Stomach (tissue), 9 donors: ENCODE results near the gene OTOG. TPM values are rescaled to one million over a fixed set of nuclear protein-coding genes. Genes with fewer than 3 reads are reported as not detected.

Experiments
- DNase-seq, 2 donors: peaks; one replicate each; pipeline versions ENCODE4 v3.0.0 to v3.0.0-alpha.2; 2013 to 2019
- H3K27ac ChIP-seq, 5 donors: fragments of 200-600 bp in 4 of 5; sonication (generic) in 4 of 5; one replicate each; pipeline ENCODE4 v1.5.1; 2013 to 2019; ENCODE audit warnings: mild to moderate bottlenecking in 1 of 5, moderate library complexity in 1 of 5
- H3K27me3 ChIP-seq, 3 donors: fragments of 200-600 bp; sonication (generic); one replicate each; pipeline ENCODE4 v1.5.1; 2017 to 2019; ENCODE audit warnings: mixed run types in 1 of 3
- H3K36me3 ChIP-seq, 4 donors: fragments of 200-600 bp; sonication (generic); 1 replicate in 3 of 4; 2 replicates in 1 of 4; pipeline ENCODE4 v1.5.1; 2016 to 2019
- H3K4me1 ChIP-seq, 4 donors: fragments of 200-600 bp; sonication (generic); one replicate each; pipeline ENCODE4 v1.5.1; 2016 to 2019
- H3K4me3 ChIP-seq, 4 donors: fragments of 200-600 bp; sonication (generic) in 3 of 4; one replicate each; pipeline ENCODE4 v1.5.1; 2016 to 2019; ENCODE audit warnings: mild to moderate bottlenecking in 1 of 4
- H3K9me3 ChIP-seq, 4 donors: fragments of 200-600 bp; sonication (generic); one replicate each; pipeline ENCODE4 v1.5.1; 2016 to 2019
- CTCF ChIP-seq, 7 experiments: fragments of 450-650 bp in 4 of 7; fragments of 200-600 bp in 3 of 7; sonication (generic) in 3 of 7; IDR thresholded peaks; one replicate each; pipeline ENCODE4 v1.5.1; 2016 to 2019; ENCODE audit warnings: antibody characterized with exemption in 7 of 7, control low read depth in 2 of 7, mild to moderate bottlenecking in 1 of 7
- EP300 ChIP-seq: sonication (generic); formaldehyde crosslinking; IDR thresholded peaks from one replicate; pipeline ENCODE4 v1.6.1; 2017; ENCODE audit warnings: antibody characterized with exemption
- POLR2A ChIP-seq, 4 donors: fragments of 450-650 bp; IDR thresholded peaks; one replicate each; pipeline ENCODE4 v1.6.1; 2016; ENCODE audit warnings: antibody characterized with exemption in 4 of 4, control low read depth in 2 of 4, mild to moderate bottlenecking in 1 of 4, moderate library complexity in 1 of 4
- POLR2AphosphoS5 ChIP-seq, 3 donors: sonication (generic); formaldehyde crosslinking; IDR thresholded peaks; one replicate each; pipeline ENCODE4 v1.6.1; 2016; ENCODE audit warnings: antibody characterized with exemption in 3 of 3
- WGBS, 5 donors: extraction: QIAGEN DNeasy Blood & Tissue Kit in 3 of 5; methylation state at CpG; one replicate each; pipeline versions ENCODE4 v1.1.5 to v1.1.7; 2013 to 2018; 5-methylcytosine and 5-hydroxymethylcytosine counted together
- intact Hi-C: fragments of 100-400 bp; cut with DNase I; formaldehyde crosslinking; loops from one replicate; pipeline ENCODE4 v1.15.1; 2023; ENCODE audit warnings: low total_unique reads
- polyA plus RNA-seq, 3 donors: library from polyadenylated mRNA; stranded (reverse); fragments of 200-250 nt; gene quantifications; one replicate each; pipeline ENCODE4 v1.2.3, GENCODE V29; 2013
- total RNA-seq, 5 donors: library from RNA; depleted of rRNA; stranded (reverse); fragments of >200 nt; gene quantifications; one replicate each; pipeline versions ENCODE4 v1.1.0 to v1.2.3, GENCODE V29; 2014 to 2016
- donor health status: healthy with polysubstance abuse.
- donor health status: Bipolar disorder and iron deficiency.
- donor health status: healthy.

Gene OTOG
- total and polyA plus RNA-seq, 8 donors = not detected

- Histone ChIP-seq H3K36me3 (no peaks in the 10 kb centered on the region), H3K4me3 (peak overlapping the region; percentile 31 to 55 (median 45)), H3K4me1 (peaks cover 4 to 9% (median 8%) of the 10 kb centered on the region in 4 donors), H3K9me3 (no peaks in the 10 kb centered on the region), H3K27me3 (peaks cover 0 to 53% (median 20%) of the 10 kb centered on the region in 3 donors), H3K27ac (peak overlapping the region; percentile 44 to 75 (median 69))
- peak in 1 of 2 donors; percentile 37 for DNase-seq
- no peak for TF ChIP-seq CTCF (IDR thresholded peaks at IDR 0.05)
- TF ChIP-seq POLR2A (IDR thresholded peaks at IDR 0.05) = no peak
- no peak for TF ChIP-seq POLR2AphosphoS5 (IDR thresholded peaks at IDR 0.05)
- TF ChIP-seq EP300 = no peak
- WGBS, 5 donors = 27 to 33% (median 31%) methylated on average over 10 to 17 of the region's 17 CpGs
- intact Hi-C loops = no loop called here
These were observed 3.4 kb upstream of the OTOG start for GRCh38 chr11:17543574-17544180.

GRCh38 chr11:17544181-17544622 lies 2.9 kb upstream of the OTOG start, which contains the start of gene USH1C:
TSS of gene USH1C (minus strand) at chr11:17544416. CDS start at chr11:17544307, 109 bp downstream.
- no peaks in the 10 kb centered on the region for H3K36me3 ChIP-seq
- H3K4me1 ChIP-seq = peaks cover 4 to 9% (median 8%) of the 10 kb centered on the region in 4 donors
- H3K27ac ChIP-seq = peak within 1 kb of the TSS; percentile 44 to 75 (median 69)
- 4 to 13% (median 7%) methylated on average over 10 to 32 of the region's 32 CpGs for WGBS, 5 donors
- H3K9me3 ChIP-seq = no peaks in the 10 kb centered on the region
- intact Hi-C loops = no loop called here
- peaks cover 0 to 57% (median 20%) of the 10 kb centered on the region in 3 donors for H3K27me3 ChIP-seq
- DNase-seq = peak; percentile 72 to 81
- no peak for TF ChIP-seq EP300
- peak in 1 of 3 donors; percentile 26 for TF ChIP-seq POLR2AphosphoS5 (IDR thresholded peaks at IDR 0.05)
- peak within 1 kb of the TSS; percentile 31 to 55 (median 45) for H3K4me3 ChIP-seq

- no peaks in the 10 kb centered on the region for H3K36me3 ChIP-seq
- peaks cover 0 to 68% (median 20%) of the 10 kb centered on the region in 3 donors for H3K27me3 ChIP-seq
- no peak overlapping the region for H3K27ac ChIP-seq
- TF ChIP-seq POLR2A (IDR thresholded peaks at IDR 0.05) = no peak
- intact Hi-C loops = no loop called here
- H3K4me1 ChIP-seq = peaks cover 4 to 9% (median 8%) of the 10 kb centered on the region in 4 donors
- H3K4me3 ChIP-seq = no peak overlapping the region
- H3K9me3 ChIP-seq = no peaks in the 10 kb centered on the region
- WGBS, 5 donors = 81 to 94% (median 85%) methylated on average over 2 of the region's 2 CpGs
- DNase-seq = no peak
These were observed 819 bp upstream of the OTOG start for GRCh38 chr11:17546240-17546639.

- H3K27ac ChIP-seq = no peak overlapping the region
- no peak for TF ChIP-seq POLR2AphosphoS5 (IDR thresholded peaks at IDR 0.05)
- TF ChIP-seq CTCF (IDR thresholded peaks at IDR 0.05) = no peak
- no peak for TF ChIP-seq EP300
- no peak for TF ChIP-seq POLR2A (IDR thresholded peaks at IDR 0.05)
- H3K27me3 ChIP-seq = peaks cover 0 to 82% (median 20%) of the 10 kb centered on the region in 3 donors
- intact Hi-C loops = no loop called here
- no peak for DNase-seq
- peaks cover 4 to 9% (median 8%) of the 10 kb centered on the region in 4 donors for H3K4me1 ChIP-seq
- H3K9me3 ChIP-seq = no peaks in the 10 kb centered on the region
- H3K4me3 ChIP-seq = no peak overlapping the region
- H3K36me3 ChIP-seq = no peaks in the 10 kb centered on the region
- WGBS, 5 donors = 51 to 67% (median 58%) methylated on average over 8 to 9 of the region's 9 CpGs
These were observed 873 bp downstream of the OTOG start for GRCh38 chr11:17547932-17548331.

GRCh38 chr11:17548444-17548843 lies 1.4 kb downstream of the OTOG start:
- Histone ChIP-seq H3K4me1 (peaks cover 4 to 9% (median 8%) of the 10 kb centered on the region in 4 donors), H3K27me3 (peaks cover 0 to 86% (median 20%) of the 10 kb centered on the region in 3 donors), H3K36me3 (no peaks in the 10 kb centered on the region), H3K4me3 (no peak overlapping the region), H3K27ac (no peak overlapping the region), H3K9me3 (no peaks in the 10 kb centered on the region)
- no peak for DNase-seq
- WGBS, 5 donors = 71 to 78% (median 76%) methylated on average over 5 to 6 of the region's 6 CpGs
- intact Hi-C loops = no loop called here
- no peak for TF ChIP-seq POLR2A (IDR thresholded peaks at IDR 0.05)
- TF ChIP-seq POLR2AphosphoS5 (IDR thresholded peaks at IDR 0.05) = no peak
- no peak for TF ChIP-seq EP300
